ENCODE measurements around the gene TMC7. TPM values are rescaled to one million over a fixed set of nuclear protein-coding genes. Genes with fewer than 3 reads are reported as not detected.

TMC7 gene
- polyA plus RNA-seq, 1 of the 3 experiments (the other 2 are of a cell fraction): 0.66 TPM

DNA sequence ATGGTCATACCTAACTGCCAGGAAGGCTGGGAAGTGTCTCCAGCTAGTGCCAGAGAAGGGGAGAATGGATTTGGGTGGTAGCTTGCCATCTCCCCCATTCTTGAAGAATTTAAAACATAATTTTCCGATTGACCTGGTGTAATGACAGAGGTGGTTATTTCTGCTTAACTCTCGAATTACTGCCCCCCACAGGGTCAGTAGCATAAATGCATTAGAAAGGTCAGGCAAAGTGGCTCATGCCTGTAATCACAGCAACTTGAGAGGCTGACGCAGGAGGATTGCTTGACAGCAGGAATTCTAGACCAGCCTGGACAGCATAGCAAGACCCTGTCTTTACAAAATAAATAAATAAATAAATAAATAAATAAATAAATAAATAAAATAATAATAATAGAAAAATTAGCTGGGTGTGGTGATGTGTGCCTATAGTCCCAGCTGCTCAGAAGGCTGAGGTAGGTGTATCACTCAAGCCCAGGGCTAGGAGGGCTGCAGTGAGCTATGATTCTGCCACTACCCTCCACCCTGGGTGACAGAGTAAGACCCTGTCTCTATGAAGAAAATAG, 27.5 kb downstream of the TMC7 start (continued):
- TF ChIP-seq, protein P1, sequence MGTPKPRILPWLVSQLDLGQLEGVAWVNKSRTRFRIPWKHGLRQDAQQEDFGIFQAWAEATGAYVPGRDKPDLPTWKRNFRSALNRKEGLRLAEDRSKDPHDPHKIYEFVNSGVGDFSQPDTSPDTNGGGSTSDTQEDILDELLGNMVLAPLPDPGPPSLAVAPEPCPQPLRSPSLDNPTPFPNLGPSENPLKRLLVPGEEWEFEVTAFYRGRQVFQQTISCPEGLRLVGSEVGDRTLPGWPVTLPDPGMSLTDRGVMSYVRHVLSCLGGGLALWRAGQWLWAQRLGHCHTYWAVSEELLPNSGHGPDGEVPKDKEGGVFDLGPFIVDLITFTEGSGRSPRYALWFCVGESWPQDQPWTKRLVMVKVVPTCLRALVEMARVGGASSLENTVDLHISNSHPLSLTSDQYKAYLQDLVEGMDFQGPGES (IDR thresholded peaks at IDR 0.05; ENCODE audit: low read depth, low read length): no peak
- TF ChIP-seq ELF1 (IDR thresholded peaks at IDR 0.05) (no peak), FOXM1 (IDR thresholded peaks at IDR 0.05; ENCODE audit: low read depth) (no peak), YY1 (IDR thresholded peaks at IDR 0.05; ENCODE audit: low read depth) (no peak), FOSL2 (IDR thresholded peaks at IDR 0.05; ENCODE audit: borderline replicate concordance, low read depth) (no peak), MXI1 (IDR thresholded peaks at IDR 0.05; ENCODE audit: low read depth, low read length) (no peak), EP300 (IDR thresholded peaks at IDR 0.05; ENCODE audit: borderline replicate concordance in 1 of 2, low read depth in 1 of 2, low read length in 1 of 2) (no peak), SIN3A (IDR thresholded peaks at IDR 0.05; ENCODE audit: borderline replicate concordance, low read depth, low read length) (no peak)

- no peak for TF ChIP-seq MEF2A (IDR thresholded peaks at IDR 0.05; ENCODE audit: borderline replicate concordance, low read depth)
- TF ChIP-seq, protein P1 (IDR thresholded peaks at IDR 0.05; ENCODE audit: low read depth, low read length): no peak
- no peak for TF ChIP-seq JUND (IDR thresholded peaks at IDR 0.05)
- TF ChIP-seq GATA2 (CRISPR knock-in tag; IDR thresholded peaks at IDR 0.05): no peak
- no peak for TF ChIP-seq EZH2phosphoT487 (IDR thresholded peaks at IDR 0.05; ENCODE audit: borderline replicate concordance, low read depth)
- TF ChIP-seq GABPA (IDR thresholded peaks at IDR 0.05; ENCODE audit: low read depth): no peak
- TF ChIP-seq, protein P2, sequence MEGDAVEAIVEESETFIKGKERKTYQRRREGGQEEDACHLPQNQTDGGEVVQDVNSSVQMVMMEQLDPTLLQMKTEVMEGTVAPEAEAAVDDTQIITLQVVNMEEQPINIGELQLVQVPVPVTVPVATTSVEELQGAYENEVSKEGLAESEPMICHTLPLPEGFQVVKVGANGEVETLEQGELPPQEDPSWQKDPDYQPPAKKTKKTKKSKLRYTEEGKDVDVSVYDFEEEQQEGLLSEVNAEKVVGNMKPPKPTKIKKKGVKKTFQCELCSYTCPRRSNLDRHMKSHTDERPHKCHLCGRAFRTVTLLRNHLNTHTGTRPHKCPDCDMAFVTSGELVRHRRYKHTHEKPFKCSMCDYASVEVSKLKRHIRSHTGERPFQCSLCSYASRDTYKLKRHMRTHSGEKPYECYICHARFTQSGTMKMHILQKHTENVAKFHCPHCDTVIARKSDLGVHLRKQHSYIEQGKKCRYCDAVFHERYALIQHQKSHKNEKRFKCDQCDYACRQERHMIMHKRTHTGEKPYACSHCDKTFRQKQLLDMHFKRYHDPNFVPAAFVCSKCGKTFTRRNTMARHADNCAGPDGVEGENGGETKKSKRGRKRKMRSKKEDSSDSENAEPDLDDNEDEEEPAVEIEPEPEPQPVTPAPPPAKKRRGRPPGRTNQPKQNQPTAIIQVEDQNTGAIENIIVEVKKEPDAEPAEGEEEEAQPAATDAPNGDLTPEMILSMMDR (IDR thresholded peaks at IDR 0.05): no peak
- TF ChIP-seq FOSL2 (IDR thresholded peaks at IDR 0.05; ENCODE audit: borderline replicate concordance, low read depth): no peak
- TF ChIP-seq SIN3A (IDR thresholded peaks at IDR 0.05; ENCODE audit: borderline replicate concordance, low read depth, low read length): no peak
- no peak for TF ChIP-seq YY1 (IDR thresholded peaks at IDR 0.05; ENCODE audit: low read depth)
- TF ChIP-seq RAD21 (IDR thresholded peaks at IDR 0.05; ENCODE audit: low read length): no peak
- Histone ChIP-seq H3K9me3 (no peaks in the 10 kb centered on the region), H3K79me2 (ENCODE audit: insufficient read depth) (no peaks in the 10 kb centered on the region), H4K20me1 (ENCODE audit: insufficient read depth) (no peaks in the 10 kb centered on the region), H3K27ac (ENCODE audit: low read depth in 2 of 2, low read length in 1 of 2) (no peak overlapping the region), H3K4me1 (ENCODE audit: control insufficient read depth in 1 of 2, insufficient read depth in 2 of 2, low read depth in 1 of 2, low read length in 1 of 2) (no peaks in the 10 kb centered on the region), H3K9ac (no peak overlapping the region), H3K36me3 (replicated peaks in 1 of 2; ENCODE audit: control insufficient read depth in 1 of 2, insufficient read depth in 2 of 2, low read length in 1 of 2) (peaks cover 0 to 4% of the 10 kb centered on the region in 2 experiments), H3K9me2 (no peaks in the 10 kb centered on the region), H3K4me3 (ENCODE audit: low read depth in 2 of 2, low read length in 1 of 2) (no peak overlapping the region), H3K27me3 (ENCODE audit: insufficient read depth) (no peaks in the 10 kb centered on the region), H3K4me2 (no peak overlapping the region), H2AFZ (ENCODE audit: low read depth) (no peak overlapping the region), H3F3A (replicated peaks; ENCODE audit: insufficient read depth) (no peaks in the 10 kb centered on the region)
- ChIA-PET CTCF (no interaction called here), POLR2A (no interaction called here)
- WGBS (ENCODE audit: low lambda C conversion rate): 77% methylated on average over 7 of the region's 7 CpGs
- DNase-seq: no peak
Measured at GRCh38 chr16:19014461-19014860, 30.7 kb downstream of the TMC7 start.

Data from SK-N-SH (cell line).